ENCODE data around the gene GZMM. TPM values are rescaled to one million over a fixed set of nuclear protein-coding genes. Genes with fewer than 3 reads are reported as not detected.

The GZMM gene
- polyA plus RNA-seq, 1 donor = 2.0 TPM

- Histone ChIP-seq H3K4me1 (ENCODE audit: control insufficient read depth, insufficient read depth, low read length) (peaks cover 50% of the 10 kb centered on the region), H3K27ac (ENCODE audit: low read length) (no peak overlapping the region), H3K27me3 (ENCODE audit: control insufficient read depth, insufficient read depth, low read length) (no peaks in the 10 kb centered on the region), H3K4me3 (ENCODE audit: low read length) (no peak overlapping the region), H3K9me3 (ENCODE audit: control insufficient read depth, low read depth, low read length) (peaks cover 5% of the 10 kb centered on the region), H3K36me3 (ENCODE audit: control insufficient read depth, insufficient read depth, low read length) (peaks cover 8% of the 10 kb centered on the region)
- no CpG with 5 or more reads among the region's 62 CpGs for WGBS (ENCODE audit: insufficient coverage, low lambda C conversion rate)
- no peak for DNase-seq
Observed at GRCh38 chr19:512547-513365, 31.1 kb upstream of the GZMM start.

GRCh38 chr19:513368-514165 is 30.3 kb upstream of the GZMM start:
- Histone ChIP-seq H3K4me3 (ENCODE audit: low read length) (no peak overlapping the region), H3K27me3 (ENCODE audit: control insufficient read depth, insufficient read depth, low read length) (no peaks in the 10 kb centered on the region), H3K4me1 (ENCODE audit: control insufficient read depth, insufficient read depth, low read length) (peaks cover 42% of the 10 kb centered on the region), H3K36me3 (ENCODE audit: control insufficient read depth, insufficient read depth, low read length) (peaks cover 8% of the 10 kb centered on the region), H3K9me3 (ENCODE audit: control insufficient read depth, low read depth, low read length) (peaks cover 6% of the 10 kb centered on the region), H3K27ac (ENCODE audit: low read length) (no peak overlapping the region)
- no peak for DNase-seq
- no CpG with 5 or more reads among the region's 10 CpGs for WGBS (ENCODE audit: insufficient coverage, low lambda C conversion rate)

- H3K36me3 ChIP-seq (ENCODE audit: control insufficient read depth, insufficient read depth, low read length) = peaks cover 4% of the 10 kb centered on the region
- H3K27me3 ChIP-seq (ENCODE audit: control insufficient read depth, insufficient read depth, low read length) = no peaks in the 10 kb centered on the region
- WGBS (ENCODE audit: insufficient coverage, low lambda C conversion rate) = no CpG with 5 or more reads among the region's 9 CpGs
- peaks cover 37% of the 10 kb centered on the region for H3K4me1 ChIP-seq (ENCODE audit: control insufficient read depth, insufficient read depth, low read length)
- H3K27ac ChIP-seq (ENCODE audit: low read length) = no peak overlapping the region
- H3K9me3 ChIP-seq (ENCODE audit: control insufficient read depth, low read depth, low read length) = peaks cover 10% of the 10 kb centered on the region
- H3K4me3 ChIP-seq (ENCODE audit: low read length) = no peak overlapping the region
- no peak for DNase-seq
Observed at GRCh38 chr19:514166-514663, 29.6 kb upstream of the GZMM start.

- peaks cover 13% of the 10 kb centered on the region for H3K4me1 ChIP-seq (ENCODE audit: control insufficient read depth, insufficient read depth, low read length)
- peak; percentile 92 to 94 for DNase-seq
- peaks cover 23% of the 10 kb centered on the region for H3K9me3 ChIP-seq (ENCODE audit: control insufficient read depth, low read depth, low read length)
- WGBS (ENCODE audit: insufficient coverage, low lambda C conversion rate) = no CpG with 5 or more reads among the region's 10 CpGs
- peak overlapping the region; percentile 52 for H3K27ac ChIP-seq (ENCODE audit: low read length)
- peaks cover 2% of the 10 kb centered on the region for H3K36me3 ChIP-seq (ENCODE audit: control insufficient read depth, insufficient read depth, low read length)
- no peaks in the 10 kb centered on the region for H3K27me3 ChIP-seq (ENCODE audit: control insufficient read depth, insufficient read depth, low read length)
- no peak overlapping the region for H3K4me3 ChIP-seq (ENCODE audit: low read length)
Observed at GRCh38 chr19:517721-518597, 25.9 kb upstream of the GZMM start.

- DNase-seq = peak; percentile 71 to 87
- peak overlapping the region; percentile 75 for H3K27ac ChIP-seq (ENCODE audit: low read length)
- H3K9me3 ChIP-seq (ENCODE audit: control insufficient read depth, low read depth, low read length) = peaks cover 25% of the 10 kb centered on the region
- peaks cover 8% of the 10 kb centered on the region for H3K4me1 ChIP-seq (ENCODE audit: control insufficient read depth, insufficient read depth, low read length)
- no peaks in the 10 kb centered on the region for H3K27me3 ChIP-seq (ENCODE audit: control insufficient read depth, insufficient read depth, low read length)
- H3K36me3 ChIP-seq (ENCODE audit: control insufficient read depth, insufficient read depth, low read length) = peaks cover 2% of the 10 kb centered on the region
- no CpG with 5 or more reads among the region's 58 CpGs for WGBS (ENCODE audit: insufficient coverage, low lambda C conversion rate)
- peak overlapping the region; percentile 38 for H3K4me3 ChIP-seq (ENCODE audit: low read length)
Observed at GRCh38 chr19:518598-519231, 25.1 kb upstream of the GZMM start.

- peaks cover 2% of the 10 kb centered on the region for H3K36me3 ChIP-seq (ENCODE audit: control insufficient read depth, insufficient read depth, low read length)
- no peak for DNase-seq
- H3K27ac ChIP-seq (ENCODE audit: low read length) = no peak overlapping the region
- WGBS (ENCODE audit: insufficient coverage, low lambda C conversion rate) = no CpG with 5 or more reads among the region's 45 CpGs
- H3K4me3 ChIP-seq (ENCODE audit: low read length) = no peak overlapping the region
- H3K27me3 ChIP-seq (ENCODE audit: control insufficient read depth, insufficient read depth, low read length) = no peaks in the 10 kb centered on the region
- H3K9me3 ChIP-seq (ENCODE audit: control insufficient read depth, low read depth, low read length) = peaks cover 29% of the 10 kb centered on the region
- peaks cover 8% of the 10 kb centered on the region for H3K4me1 ChIP-seq (ENCODE audit: control insufficient read depth, insufficient read depth, low read length)
Observed at GRCh38 chr19:519449-519865, 24.4 kb upstream of the GZMM start.

GRCh38 chr19:522726-523125 is 21.1 kb upstream of the GZMM start:
- WGBS (ENCODE audit: insufficient coverage, low lambda C conversion rate) = no CpG with 5 or more reads among the region's 12 CpGs
- H3K4me1 ChIP-seq (ENCODE audit: control insufficient read depth, insufficient read depth, low read length) = peaks cover 5% of the 10 kb centered on the region

GRCh38 chr19:524062-524674 is 19.7 kb upstream of the GZMM start:
- Histone ChIP-seq H3K4me1 (ENCODE audit: control insufficient read depth, insufficient read depth, low read length) (peaks cover 5% of the 10 kb centered on the region), H3K9me3 (ENCODE audit: control insufficient read depth, low read depth, low read length) (peaks cover 26% of the 10 kb centered on the region), H3K27ac (ENCODE audit: low read length) (no peak overlapping the region), H3K36me3 (ENCODE audit: control insufficient read depth, insufficient read depth, low read length) (peaks cover 2% of the 10 kb centered on the region), H3K27me3 (ENCODE audit: control insufficient read depth, insufficient read depth, low read length) (no peaks in the 10 kb centered on the region), H3K4me3 (ENCODE audit: low read length) (no peak overlapping the region)
- no CpG with 5 or more reads among the region's 29 CpGs for WGBS (ENCODE audit: insufficient coverage, low lambda C conversion rate)
- DNase-seq = no peak

More at GRCh38 chr19:522726-523125, 21.1 kb upstream of the GZMM start:
- no peaks in the 10 kb centered on the region for H3K27me3 ChIP-seq (ENCODE audit: control insufficient read depth, insufficient read depth, low read length)
- no peak for DNase-seq
- no peak overlapping the region for H3K27ac ChIP-seq (ENCODE audit: low read length)
- no peak overlapping the region for H3K4me3 ChIP-seq (ENCODE audit: low read length)
- H3K36me3 ChIP-seq (ENCODE audit: control insufficient read depth, insufficient read depth, low read length) = peaks cover 2% of the 10 kb centered on the region
- peaks cover 29% of the 10 kb centered on the region for H3K9me3 ChIP-seq (ENCODE audit: control insufficient read depth, low read depth, low read length)

- Histone ChIP-seq H3K4me3 (ENCODE audit: low read length) (no peak overlapping the region), H3K27ac (ENCODE audit: low read length) (no peak overlapping the region), H3K9me3 (ENCODE audit: control insufficient read depth, low read depth, low read length) (peaks cover 17% of the 10 kb centered on the region), H3K36me3 (ENCODE audit: control insufficient read depth, insufficient read depth, low read length) (no peaks in the 10 kb centered on the region), H3K4me1 (ENCODE audit: control insufficient read depth, insufficient read depth, low read length) (peaks cover 5% of the 10 kb centered on the region), H3K27me3 (ENCODE audit: control insufficient read depth, insufficient read depth, low read length) (no peaks in the 10 kb centered on the region)
- DNase-seq = no peak
- WGBS (ENCODE audit: insufficient coverage, low lambda C conversion rate) = no CpG with 5 or more reads among the region's 18 CpGs
Observed at GRCh38 chr19:525029-525428, 18.8 kb upstream of the GZMM start.
